PC-3 (cell line): Measurements from ENCODE around the gene GHITM.

Experiments
- CTCF ChIP-seq: fragments of 300-600 bp; sonication (generic); conservative IDR thresholded peaks from 2 replicates; pipeline ENCODE4 v1.5.1; 2017; ENCODE audit warnings: antibody characterized with exemption, low read depth, mild to moderate bottlenecking, low read length
- EZH2 ChIP-seq: fragments of 300-600 bp; sonication (generic); IDR thresholded peaks from one replicate; pipeline ENCODE4 v1.6.1; 2017; ENCODE audit warnings: antibody characterized with exemption, mild to moderate bottlenecking, low read length; ENCODE audit not compliant: unreplicated experiment
- EZH2phosphoT487 ChIP-seq: fragments of 300-600 bp; sonication (generic); IDR thresholded peaks from 2 replicates; pipeline ENCODE4 v1.6.1; 2018; ENCODE audit warnings: mild to moderate bottlenecking, antibody characterized with exemption, low read length, borderline replicate concordance

GRCh38 chr10:84139126-84140035, at the start of gene GHITM:
- no peak for TF ChIP-seq EZH2phosphoT487
- no peak for TF ChIP-seq CTCF
- no peak for TF ChIP-seq EZH2
